HepG2 (cell line): ENCODE measurements around the gene NECTIN2. TPM values are rescaled to one million over a fixed set of nuclear protein-coding genes. Genes with fewer than 3 reads are reported as not detected.

Experiments
- ARNT ChIP-seq: fragments of 450-650 bp; IDR thresholded peaks from 2 replicates; pipeline ENCODE4 v1.6.1; 2017
- ATF7 ChIP-seq, 2 experiments: fragments of 450-650 bp in 1 of 2; sonication (generic) in 1 of 2; formaldehyde crosslinking in 1 of 2; IDR thresholded peaks; 2 replicates each; pipeline versions ENCODE4 v1.4.0 to v1.6.1; 2016 to 2020; ENCODE audit warnings: antibody characterized with exemption in 1 of 2, mild to moderate bottlenecking in 1 of 2, missing genetic modification reagents in 1 of 2
- CHD4 ChIP-seq: fragments of 200-600 bp; sonication (generic); IDR thresholded peaks from 2 replicates; pipeline ENCODE4 v1.7.0; 2017; ENCODE audit warnings: mild to moderate bottlenecking, low read length, borderline replicate concordance
- HMG20B ChIP-seq: conservative IDR thresholded peaks from 2 replicates; pipeline ENCODE4 v1.6.1; 2016; ENCODE audit warnings: missing genetic modification reagents, missing compliant biosample characterization
- HOMEZ ChIP-seq: IDR thresholded peaks from 2 replicates; pipeline ENCODE4 v1.6.1; 2016; ENCODE audit warnings: low read depth
- MXI1 ChIP-seq: IDR thresholded peaks from 3 replicates; pipeline ENCODE4 v1.6.1; 2012; ENCODE audit warnings: low read depth, low read length, inconsistent platforms, borderline replicate concordance
- SP1 ChIP-seq, 2 experiments: fragments of 450-650 bp in 1 of 2; sonication (generic) in 1 of 2; formaldehyde crosslinking in 1 of 2; IDR thresholded peaks; 2 replicates each; pipeline versions ENCODE4 v1.4.0 to v1.6.1; 2016 to 2020; ENCODE audit warnings: missing genetic modification reagents in 1 of 2
- U2AF1 ChIP-seq: fragments of 200-400 bp; formaldehyde crosslinking; optimal IDR thresholded peaks from 2 replicates; pipeline ENCODE3; 2017; ENCODE audit warnings: mild to moderate bottlenecking, low read depth, low read length
- WIZ ChIP-seq: sonication (generic); formaldehyde crosslinking; IDR thresholded peaks from 2 replicates; pipeline ENCODE4 v1.5.1; 2020; ENCODE audit warnings: mild to moderate bottlenecking, missing genetic modification reagents
- XBP1 ChIP-seq: sonication (generic); formaldehyde crosslinking; IDR thresholded peaks from 2 replicates; pipeline ENCODE4 v1.5.0; 2020; ENCODE audit warnings: missing genetic modification reagents
- ZGPAT ChIP-seq: IDR thresholded peaks from 2 replicates; pipeline ENCODE4 v1.6.1; 2016; ENCODE audit warnings: mild to moderate bottlenecking
- ZNF143 ChIP-seq: sonication (generic); formaldehyde crosslinking; IDR thresholded peaks from 2 replicates; pipeline ENCODE4 v1.4.0; 2020; ENCODE audit warnings: missing genetic modification reagents
- ZNF256 ChIP-seq: sonication (generic); formaldehyde crosslinking; conservative IDR thresholded peaks from 2 replicates; pipeline ENCODE4 v1.4.0; 2020; ENCODE audit warnings: missing genetic modification reagents
- ZNF577 ChIP-seq: sonication (generic); formaldehyde crosslinking; IDR thresholded peaks from 2 replicates; pipeline ENCODE4 v1.4.0; 2020; ENCODE audit warnings: mild to moderate bottlenecking, low read depth, missing genetic modification reagents, borderline replicate concordance
- ZNF713 ChIP-seq: sonication (generic); formaldehyde crosslinking; IDR thresholded peaks from 2 replicates; pipeline ENCODE4 v1.4.0; 2020; ENCODE audit warnings: mild to moderate bottlenecking, missing genetic modification reagents
- polyA plus RNA-seq, 8 experiments: library from polyadenylated mRNA; depleted of rRNA in 3 of 8; stranded (reverse) in 7 of 8; unstranded in 1 of 8; fragments of >200 nt; fragmentation: Illumina TruSeq in 4 of 8; extraction: Trizol in 4 of 8; gene quantifications; 2 replicates each; pipeline versions ENCODE4 v1.2.1 to v1.2.3, GENCODE V29; 2011 to 2016; ENCODE audit warnings: low read depth in 4 of 8, missing spikeins in 1 of 8, mixed read lengths in 1 of 8; ENCODE audit not compliant: insufficient read depth in 1 of 8
- total RNA-seq, 5 experiments: library from RNA; depleted of rRNA; stranded (reverse); fragments of >200 nt; fragmentation: Illumina TruSeq; extraction: Trizol; gene quantifications; 2 replicates each; pipeline ENCODE4 v1.2.3, GENCODE V29; 2016; ENCODE audit warnings: low read depth in 1 of 5
- TF ChIP-seq, protein P1 (sequence below): sonication (generic); formaldehyde crosslinking; IDR thresholded peaks from 2 replicates; pipeline ENCODE4 v1.8.1; 2023; ENCODE audit warnings: mild to moderate bottlenecking, missing genetic modification reagents
- TF ChIP-seq, protein P2 (sequence below): sonication (generic); formaldehyde crosslinking; IDR thresholded peaks from 2 replicates; pipeline ENCODE4 v1.4.0; 2020; ENCODE audit warnings: missing genetic modification reagents
- TF ChIP-seq, protein P3 (sequence below): sonication (generic); formaldehyde crosslinking; IDR thresholded peaks from 2 replicates; pipeline ENCODE4 v1.4.0; 2020; ENCODE audit warnings: missing genetic modification reagents

The NECTIN2 gene
- total and polyA plus RNA-seq, 2 of the 13 experiments (the other 11 are each of a cell fraction or from before 2014, with no cell fraction given), result 75.4 to 114 TPM

- TF ChIP-seq, protein P1, sequence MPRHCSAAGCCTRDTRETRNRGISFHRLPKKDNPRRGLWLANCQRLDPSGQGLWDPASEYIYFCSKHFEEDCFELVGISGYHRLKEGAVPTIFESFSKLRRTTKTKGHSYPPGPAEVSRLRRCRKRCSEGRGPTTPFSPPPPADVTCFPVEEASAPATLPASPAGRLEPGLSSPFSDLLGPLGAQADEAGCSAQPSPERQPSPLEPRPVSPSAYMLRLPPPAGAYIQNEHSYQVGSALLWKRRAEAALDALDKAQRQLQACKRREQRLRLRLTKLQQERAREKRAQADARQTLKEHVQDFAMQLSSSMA (CRISPR knock-in tag), result peak; percentile 44; the same call in 1 of the 2 replicates
- TF ChIP-seq U2AF1, result no peak
- TF ChIP-seq ZNF713 (CRISPR knock-in tag), result no peak
- no peak for TF ChIP-seq MXI1
- TF ChIP-seq ZNF256, result no peak
- TF ChIP-seq SP1 (IDR thresholded peaks at IDR 0.05), result no peak
- TF ChIP-seq SP1 (CRISPR knock-in tag; IDR thresholded peaks at IDR 0.05), result no peak
- TF ChIP-seq HOMEZ (CRISPR knock-in tag), result no peak; the same call in 1 of the 2 replicates
- TF ChIP-seq, protein P2, sequence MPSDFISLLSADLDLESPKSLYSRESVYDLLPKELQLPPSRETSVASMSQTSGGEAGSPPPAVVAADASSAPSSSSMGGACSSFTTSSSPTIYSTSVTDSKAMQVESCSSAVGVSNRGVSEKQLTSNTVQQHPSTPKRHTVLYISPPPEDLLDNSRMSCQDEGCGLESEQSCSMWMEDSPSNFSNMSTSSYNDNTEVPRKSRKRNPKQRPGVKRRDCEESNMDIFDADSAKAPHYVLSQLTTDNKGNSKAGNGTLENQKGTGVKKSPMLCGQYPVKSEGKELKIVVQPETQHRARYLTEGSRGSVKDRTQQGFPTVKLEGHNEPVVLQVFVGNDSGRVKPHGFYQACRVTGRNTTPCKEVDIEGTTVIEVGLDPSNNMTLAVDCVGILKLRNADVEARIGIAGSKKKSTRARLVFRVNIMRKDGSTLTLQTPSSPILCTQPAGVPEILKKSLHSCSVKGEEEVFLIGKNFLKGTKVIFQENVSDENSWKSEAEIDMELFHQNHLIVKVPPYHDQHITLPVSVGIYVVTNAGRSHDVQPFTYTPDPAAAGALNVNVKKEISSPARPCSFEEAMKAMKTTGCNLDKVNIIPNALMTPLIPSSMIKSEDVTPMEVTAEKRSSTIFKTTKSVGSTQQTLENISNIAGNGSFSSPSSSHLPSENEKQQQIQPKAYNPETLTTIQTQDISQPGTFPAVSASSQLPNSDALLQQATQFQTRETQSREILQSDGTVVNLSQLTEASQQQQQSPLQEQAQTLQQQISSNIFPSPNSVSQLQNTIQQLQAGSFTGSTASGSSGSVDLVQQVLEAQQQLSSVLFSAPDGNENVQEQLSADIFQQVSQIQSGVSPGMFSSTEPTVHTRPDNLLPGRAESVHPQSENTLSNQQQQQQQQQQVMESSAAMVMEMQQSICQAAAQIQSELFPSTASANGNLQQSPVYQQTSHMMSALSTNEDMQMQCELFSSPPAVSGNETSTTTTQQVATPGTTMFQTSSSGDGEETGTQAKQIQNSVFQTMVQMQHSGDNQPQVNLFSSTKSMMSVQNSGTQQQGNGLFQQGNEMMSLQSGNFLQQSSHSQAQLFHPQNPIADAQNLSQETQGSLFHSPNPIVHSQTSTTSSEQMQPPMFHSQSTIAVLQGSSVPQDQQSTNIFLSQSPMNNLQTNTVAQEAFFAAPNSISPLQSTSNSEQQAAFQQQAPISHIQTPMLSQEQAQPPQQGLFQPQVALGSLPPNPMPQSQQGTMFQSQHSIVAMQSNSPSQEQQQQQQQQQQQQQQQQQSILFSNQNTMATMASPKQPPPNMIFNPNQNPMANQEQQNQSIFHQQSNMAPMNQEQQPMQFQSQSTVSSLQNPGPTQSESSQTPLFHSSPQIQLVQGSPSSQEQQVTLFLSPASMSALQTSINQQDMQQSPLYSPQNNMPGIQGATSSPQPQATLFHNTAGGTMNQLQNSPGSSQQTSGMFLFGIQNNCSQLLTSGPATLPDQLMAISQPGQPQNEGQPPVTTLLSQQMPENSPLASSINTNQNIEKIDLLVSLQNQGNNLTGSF (CRISPR knock-in tag), result no peak
- no peak for TF ChIP-seq XBP1 (CRISPR knock-in tag)
- TF ChIP-seq ARNT, result no peak
- peak; percentile 79 for TF ChIP-seq HMG20B
- no peak for TF ChIP-seq ATF7 (IDR thresholded peaks at IDR 0.05)
- TF ChIP-seq ATF7 (CRISPR knock-in tag; IDR thresholded peaks at IDR 0.05), result no peak
- 0 out of 2 replicates have a peak, but pooled peaks have one; percentile 7 for TF ChIP-seq CHD4
- no peak for TF ChIP-seq ZNF143
- TF ChIP-seq, protein P3, sequence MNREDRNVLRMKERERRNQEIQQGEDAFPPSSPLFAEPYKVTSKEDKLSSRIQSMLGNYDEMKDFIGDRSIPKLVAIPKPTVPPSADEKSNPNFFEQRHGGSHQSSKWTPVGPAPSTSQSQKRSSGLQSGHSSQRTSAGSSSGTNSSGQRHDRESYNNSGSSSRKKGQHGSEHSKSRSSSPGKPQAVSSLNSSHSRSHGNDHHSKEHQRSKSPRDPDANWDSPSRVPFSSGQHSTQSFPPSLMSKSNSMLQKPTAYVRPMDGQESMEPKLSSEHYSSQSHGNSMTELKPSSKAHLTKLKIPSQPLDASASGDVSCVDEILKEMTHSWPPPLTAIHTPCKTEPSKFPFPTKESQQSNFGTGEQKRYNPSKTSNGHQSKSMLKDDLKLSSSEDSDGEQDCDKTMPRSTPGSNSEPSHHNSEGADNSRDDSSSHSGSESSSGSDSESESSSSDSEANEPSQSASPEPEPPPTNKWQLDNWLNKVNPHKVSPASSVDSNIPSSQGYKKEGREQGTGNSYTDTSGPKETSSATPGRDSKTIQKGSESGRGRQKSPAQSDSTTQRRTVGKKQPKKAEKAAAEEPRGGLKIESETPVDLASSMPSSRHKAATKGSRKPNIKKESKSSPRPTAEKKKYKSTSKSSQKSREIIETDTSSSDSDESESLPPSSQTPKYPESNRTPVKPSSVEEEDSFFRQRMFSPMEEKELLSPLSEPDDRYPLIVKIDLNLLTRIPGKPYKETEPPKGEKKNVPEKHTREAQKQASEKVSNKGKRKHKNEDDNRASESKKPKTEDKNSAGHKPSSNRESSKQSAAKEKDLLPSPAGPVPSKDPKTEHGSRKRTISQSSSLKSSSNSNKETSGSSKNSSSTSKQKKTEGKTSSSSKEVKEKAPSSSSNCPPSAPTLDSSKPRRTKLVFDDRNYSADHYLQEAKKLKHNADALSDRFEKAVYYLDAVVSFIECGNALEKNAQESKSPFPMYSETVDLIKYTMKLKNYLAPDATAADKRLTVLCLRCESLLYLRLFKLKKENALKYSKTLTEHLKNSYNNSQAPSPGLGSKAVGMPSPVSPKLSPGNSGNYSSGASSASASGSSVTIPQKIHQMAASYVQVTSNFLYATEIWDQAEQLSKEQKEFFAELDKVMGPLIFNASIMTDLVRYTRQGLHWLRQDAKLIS, result no peak
- no peak for TF ChIP-seq WIZ (CRISPR knock-in tag)
- no peak for TF ChIP-seq ZNF577 (CRISPR knock-in tag)
- no peak; the same call in 1 of the 2 replicates for TF ChIP-seq ZGPAT (CRISPR knock-in tag)
These were observed 49.4 kb upstream of the NECTIN2 start (continued) for GRCh38 chr19:44796701-44797115.
